Activated T-cell treated with anti-CD3 and anti-CD28 coated beads for 4 hours (primary cell): ENCODE results near the gene NALCN.

Source experiments
- DNase-seq: peaks from one replicate; pipeline ENCODE4 v3.0.0-alpha.2; 2020

NALCN gene

DNA sequence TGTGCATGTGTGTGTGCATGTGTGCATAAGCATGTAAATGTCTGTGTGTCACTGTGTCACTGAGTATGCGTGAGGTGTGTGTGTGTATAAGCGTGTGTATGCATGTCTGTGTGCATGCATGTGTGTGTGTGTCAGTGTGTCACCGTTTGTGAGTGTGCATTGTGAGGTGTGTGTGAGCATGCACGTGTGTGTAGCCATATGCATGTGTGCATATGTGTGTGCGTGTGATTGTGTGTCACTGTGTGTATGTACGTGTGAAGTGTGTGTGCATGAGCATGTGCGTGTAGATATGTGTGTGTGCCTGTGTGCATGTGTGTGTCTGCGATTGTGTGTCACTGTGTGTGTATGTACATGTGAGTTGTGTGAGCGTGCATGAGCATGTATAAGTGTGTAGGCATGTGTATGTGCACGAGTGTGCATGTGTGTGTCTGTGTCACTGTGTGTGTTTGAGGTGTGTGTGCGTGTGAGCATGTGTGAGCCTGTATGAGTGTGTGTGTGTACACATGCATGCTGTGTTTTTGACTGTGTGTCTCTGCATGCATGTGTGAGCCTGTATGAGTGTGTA, 144.5 kb downstream of the NALCN start:
- DNase-seq = no peak

- DNase-seq = no peak
Measured at GRCh38 chr13:101267656-101268055, 148.7 kb downstream of the NALCN start.

DNA sequence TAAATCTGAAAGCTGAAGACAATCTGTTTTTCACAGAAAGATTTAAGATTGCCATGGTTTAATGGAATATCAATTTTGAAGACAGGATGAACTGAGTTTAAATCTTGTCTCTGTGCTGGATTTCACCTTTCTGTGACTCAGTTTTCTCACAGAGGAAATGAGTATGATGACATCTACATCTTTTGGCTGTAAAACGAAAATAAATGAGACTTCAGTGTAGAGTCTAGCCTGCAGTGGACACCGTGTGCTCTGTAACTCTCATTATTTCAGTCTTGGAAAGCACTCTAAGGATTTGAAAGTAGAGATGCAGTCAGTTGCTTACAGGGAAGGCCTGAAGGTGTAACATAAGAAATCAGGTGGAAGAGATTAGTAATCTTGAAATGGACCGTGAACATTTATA, 150.4 kb downstream of the NALCN start:
- no peak for DNase-seq

DNA sequence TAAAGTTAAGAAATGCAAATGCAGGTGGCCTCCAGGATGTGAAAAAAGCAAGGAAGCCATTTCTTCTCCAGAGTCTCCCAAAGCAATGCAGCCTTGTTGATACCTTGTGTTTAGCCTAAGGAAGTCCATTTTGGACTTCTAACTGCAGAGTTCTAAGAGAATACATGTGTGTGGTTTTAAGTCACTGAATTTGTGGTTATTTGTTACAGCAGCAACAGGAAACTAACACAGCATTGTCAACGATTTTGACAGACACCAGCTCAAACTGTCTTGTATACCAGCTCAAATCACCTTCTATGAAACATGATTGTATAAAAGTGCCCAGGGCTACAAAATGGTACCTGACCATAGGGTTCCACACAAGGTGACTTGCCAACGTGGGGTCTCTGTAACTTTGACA, 151.4 kb downstream of the NALCN start:
- no peak for DNase-seq

- no peak for DNase-seq
Measured at GRCh38 chr13:101262306-101262705, 154.0 kb downstream of the NALCN start.

GRCh38 chr13:101258509-101258908, 157.8 kb downstream of the NALCN start:
- DNase-seq = no peak

DNA sequence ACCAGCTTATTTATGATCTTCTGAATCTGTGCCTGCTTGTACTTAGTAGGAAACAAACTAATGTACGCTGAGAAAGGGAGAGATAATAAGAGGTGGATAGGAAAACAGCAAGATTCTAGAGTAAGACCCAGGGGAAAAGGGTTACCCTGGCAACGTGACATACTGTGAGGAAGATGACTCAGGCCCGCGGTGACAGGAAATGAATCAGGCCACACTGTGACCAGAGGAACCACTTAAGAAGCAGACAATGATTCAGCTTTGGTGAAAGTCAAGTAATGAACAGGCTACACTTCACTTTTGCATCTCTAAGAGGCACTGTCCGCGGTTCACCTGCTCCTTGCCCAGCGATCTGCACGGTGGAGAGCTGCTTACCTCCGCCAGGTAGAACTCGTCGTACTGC, 158.2 kb downstream of the NALCN start:
- no peak for DNase-seq

DNA sequence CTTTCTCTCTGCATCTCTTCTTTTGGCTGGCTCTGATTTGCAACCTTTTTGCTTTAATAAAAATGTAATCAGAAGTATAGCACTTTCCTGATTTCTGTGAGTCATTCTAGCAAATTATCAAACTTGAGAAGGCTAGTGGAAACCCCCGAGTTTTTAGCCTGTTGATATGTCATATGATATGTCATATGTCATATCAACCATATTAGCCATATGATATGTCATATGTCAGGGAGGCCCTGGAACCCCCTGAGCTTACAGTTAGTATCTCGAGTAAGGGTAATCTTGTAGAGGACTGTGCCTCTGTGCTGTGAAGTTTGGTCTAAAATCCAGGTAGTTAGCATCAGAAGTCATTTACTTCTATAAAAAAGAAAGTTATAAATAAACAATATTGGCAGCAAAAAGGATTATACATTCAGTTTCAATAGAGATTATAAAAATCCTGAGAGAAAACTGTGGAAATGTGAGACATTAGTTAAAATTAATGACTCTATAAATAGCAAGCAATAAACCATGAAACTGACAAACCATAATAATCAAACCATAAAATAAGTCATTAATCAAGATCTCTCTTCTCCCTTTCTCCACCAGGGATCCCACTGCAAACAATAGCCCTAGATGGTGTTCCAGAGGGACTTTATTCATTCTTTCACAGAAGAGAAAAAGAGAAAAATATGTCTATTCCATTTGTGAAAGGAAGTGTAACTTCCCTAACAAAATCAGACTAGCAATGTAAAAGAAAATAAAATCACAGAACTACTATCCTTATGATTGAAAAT, 167.4 kb downstream of the NALCN start:
- no peak for DNase-seq

- DNase-seq = no peak
Measured at GRCh38 chr13:101242720-101243119, 173.6 kb downstream of the NALCN start.

- no peak for DNase-seq
Measured at GRCh38 chr13:101238555-101238954, 177.8 kb downstream of the NALCN start.

DNA sequence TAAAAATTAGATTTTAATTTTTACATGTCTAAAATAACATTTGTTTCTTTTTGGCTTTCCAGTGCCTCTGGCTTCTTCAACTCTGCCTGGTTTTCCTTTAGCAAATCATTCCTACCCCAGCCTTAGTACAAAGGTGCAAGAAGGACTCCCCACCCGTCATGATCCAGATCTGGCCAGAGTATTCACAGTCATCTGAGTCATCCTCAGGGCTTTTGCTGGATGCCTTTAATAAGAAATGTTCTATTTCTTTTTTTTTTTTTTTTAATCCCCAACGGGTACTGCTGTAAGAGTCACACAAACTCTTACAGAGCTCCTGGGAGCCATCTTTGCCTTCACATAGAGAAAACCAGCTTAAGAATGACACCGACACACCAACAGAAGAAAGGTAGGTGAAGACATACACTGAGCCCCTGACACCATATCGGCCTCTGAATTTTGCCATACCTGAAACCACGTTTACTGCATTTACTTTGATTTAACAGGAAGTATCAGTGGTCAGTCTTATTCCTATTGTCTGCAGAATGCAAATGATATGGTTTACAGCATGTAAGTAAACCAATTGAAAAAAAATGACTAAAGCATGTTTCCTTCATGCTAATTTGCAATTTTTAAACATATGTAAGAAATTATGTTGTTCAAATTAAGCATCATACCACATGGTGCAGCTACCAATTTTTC, 184.4 kb downstream of the NALCN start:
- DNase-seq = no peak

DNA sequence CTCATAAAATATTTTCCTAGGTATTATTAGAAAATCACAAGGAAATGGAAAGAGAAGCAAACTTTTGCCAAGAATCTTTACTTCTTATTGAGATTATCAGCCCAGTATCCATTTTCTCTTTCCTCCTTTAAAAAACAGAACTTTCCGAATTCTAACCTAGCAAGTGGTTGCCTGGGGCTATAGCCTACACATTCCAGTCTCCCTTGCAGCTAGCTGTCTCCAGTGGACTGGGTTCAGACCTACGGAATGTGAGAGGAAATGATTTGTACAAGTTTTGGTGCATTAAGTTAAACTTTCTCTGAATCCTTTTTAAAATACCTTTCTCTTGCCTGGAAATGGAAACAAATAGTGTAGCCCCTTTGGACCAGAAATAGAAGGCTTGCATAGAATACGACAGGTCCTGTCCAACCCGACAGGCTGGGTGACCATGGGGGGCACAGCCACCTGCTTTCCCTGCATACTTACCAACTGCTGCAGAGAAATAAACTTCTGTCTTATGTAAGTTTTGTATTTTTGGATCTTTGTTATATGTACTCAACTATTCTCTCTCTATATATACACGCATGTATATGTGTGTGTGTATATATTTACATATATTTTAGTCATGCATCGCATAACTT, 185.9 kb downstream of the NALCN start:
- DNase-seq = no peak

DNA sequence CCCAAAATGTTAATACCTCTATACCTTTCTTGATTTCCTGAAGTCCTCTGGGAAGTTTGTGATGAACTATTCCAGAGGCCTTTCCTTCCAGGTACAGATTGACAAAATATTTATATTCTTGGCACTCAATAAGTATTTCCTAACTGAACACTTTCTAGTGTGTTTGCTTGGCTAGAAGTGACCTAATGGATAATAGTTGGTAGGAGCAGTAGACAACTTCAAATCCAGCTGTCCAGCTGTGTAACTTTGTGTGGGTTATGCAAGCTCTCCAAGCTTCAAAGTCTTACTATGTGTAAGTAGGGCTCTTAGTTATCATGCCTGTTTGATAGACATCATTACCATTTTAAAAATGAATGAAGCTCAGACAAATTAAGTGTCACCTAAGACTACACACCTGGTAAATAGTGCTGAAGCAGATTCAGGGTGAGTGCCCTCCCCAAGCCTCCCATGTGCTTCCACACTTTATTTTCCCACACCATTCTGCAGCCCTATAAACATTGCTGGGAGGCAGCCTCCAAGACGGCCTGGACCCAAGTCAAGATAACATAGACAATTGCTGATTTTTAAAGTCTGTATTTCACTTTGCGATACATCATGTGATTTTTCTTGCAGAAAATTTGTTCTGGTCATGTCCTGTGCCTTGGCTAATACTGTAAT, 196.6 kb downstream of the NALCN start:
- no peak for DNase-seq

DNA sequence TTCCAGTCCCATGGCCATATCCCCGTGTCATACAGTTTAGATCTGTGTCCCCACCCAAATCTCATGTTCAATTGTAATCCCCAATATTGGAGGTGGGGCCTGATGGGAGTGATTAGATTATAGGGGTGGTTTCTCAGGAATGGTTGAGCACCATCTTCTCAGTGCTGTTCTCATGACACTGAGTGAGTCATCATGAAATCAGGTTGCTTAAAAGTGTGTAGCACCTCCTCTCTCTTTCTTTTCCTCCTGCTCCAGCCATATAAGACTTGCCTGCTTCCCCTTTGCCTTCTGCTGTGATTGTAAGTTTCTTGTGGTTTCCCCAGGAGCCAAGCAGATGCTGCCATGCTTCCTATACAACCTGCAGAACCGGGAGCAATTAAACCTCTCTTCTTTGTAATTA, 197.8 kb downstream of the NALCN start:
- DNase-seq = no peak

DNA sequence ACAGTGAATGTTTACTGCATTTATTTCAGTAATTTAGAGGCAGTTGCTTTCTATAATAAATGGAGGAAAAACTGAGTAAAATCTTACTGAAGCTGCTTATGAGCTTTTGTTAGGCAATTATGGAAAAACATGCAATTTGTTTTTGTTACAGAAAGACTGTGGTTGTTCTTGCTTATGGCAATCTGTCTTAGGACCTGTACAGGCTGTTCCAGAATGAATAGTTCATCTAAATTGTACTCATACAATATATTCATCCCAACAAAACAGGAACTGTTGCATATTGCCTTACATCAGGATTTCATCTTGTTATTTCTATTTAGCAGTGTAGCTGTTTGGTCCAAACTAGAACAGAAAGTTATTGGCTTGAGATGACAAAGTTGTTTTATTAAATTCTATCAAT, 199.2 kb downstream of the NALCN start:
- DNase-seq = no peak

GRCh38 chr13:101211261-101211660, 205.0 kb downstream of the NALCN start:
- no peak for DNase-seq

DNA sequence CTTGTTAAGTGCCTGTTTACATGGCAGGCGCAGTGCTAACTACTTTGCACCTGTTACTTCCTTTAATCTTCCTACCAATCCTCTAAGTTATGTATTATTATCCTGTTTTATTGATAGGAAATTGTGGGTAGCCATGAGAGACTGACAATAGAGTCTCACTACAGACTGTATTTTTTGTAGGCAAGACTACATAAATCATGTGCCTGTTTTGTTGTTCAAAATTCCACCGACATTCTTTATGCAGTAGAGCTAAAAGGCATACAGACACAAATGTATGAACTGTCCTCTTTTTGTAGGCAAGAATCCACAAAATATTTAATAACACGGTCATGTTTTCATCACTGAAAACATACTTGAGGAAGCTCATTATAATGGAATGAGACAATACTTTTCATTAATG, 205.5 kb downstream of the NALCN start:
- DNase-seq = no peak

- no peak for DNase-seq
Measured at GRCh38 chr13:101209206-101209893, 207.0 kb downstream of the NALCN start.

- DNase-seq = no peak
Measured at GRCh38 chr13:101205408-101205807, 210.9 kb downstream of the NALCN start.

DNA sequence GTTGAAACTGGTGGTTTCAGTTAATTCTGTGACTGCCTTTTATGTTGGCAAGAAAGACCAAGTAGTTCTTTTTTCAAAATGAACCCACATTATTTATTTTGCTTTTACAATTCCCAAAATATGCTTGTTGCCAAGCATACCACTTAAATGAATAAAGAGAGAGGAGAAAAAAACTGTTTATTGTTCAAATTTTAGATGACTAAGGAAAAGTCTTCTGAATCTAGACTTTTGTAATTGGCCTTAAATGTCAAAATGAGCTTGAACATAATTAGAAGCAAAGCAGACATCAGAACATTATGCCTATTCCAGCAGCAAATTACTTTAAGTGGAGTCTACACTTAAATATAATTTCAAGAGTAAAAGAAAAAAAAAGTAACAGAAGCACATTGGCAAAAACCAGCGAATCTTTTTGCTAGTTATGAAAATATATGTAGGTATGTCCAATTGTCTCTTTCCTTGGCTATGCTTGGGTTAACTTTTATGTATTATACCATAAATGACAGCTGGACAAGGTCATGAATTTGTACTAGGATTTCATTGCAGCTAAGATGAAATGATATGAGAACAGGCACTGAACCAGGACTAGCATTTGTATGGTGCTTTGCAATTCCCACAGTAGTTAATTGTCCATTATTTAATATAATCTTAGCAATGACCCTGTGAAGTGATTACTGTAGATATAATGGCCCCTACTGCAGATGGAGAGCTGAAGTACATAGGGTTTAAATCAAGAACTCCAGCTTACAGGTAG, 211.9 kb downstream of the NALCN start:
- DNase-seq = no peak

DNA sequence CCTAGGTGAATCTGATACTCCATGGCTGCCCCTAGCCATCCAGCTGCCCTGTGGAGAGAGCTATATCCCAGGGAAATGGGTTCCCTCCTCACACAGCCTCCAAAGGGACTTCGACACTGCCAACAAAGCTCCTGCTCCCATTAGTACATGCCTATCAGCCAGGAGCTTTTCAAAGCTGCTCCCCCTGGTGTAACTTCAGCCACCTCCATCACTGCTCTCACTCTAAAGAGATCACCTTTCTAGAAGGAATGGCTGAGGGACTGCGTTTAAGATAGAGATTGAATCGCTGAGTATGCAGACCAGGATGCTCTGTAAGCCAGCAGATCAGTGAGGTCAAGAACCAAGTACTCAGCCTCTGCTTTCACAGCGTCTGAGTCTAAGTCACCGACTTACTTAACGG, 213.7 kb downstream of the NALCN start:
- no peak for DNase-seq

- no peak for DNase-seq
Measured at GRCh38 chr13:101190976-101191375, 225.3 kb downstream of the NALCN start.
